HG03558 (cell line): ENCODE data around the gene GAS7.

Source experiments
- ATAC-seq: cut with Tn5 transposase; IDR thresholded peaks from one replicate; pipeline ENCODE4 v1.9.1; 2021; ENCODE audit warnings: moderate number of reproducible peaks; ENCODE audit not compliant: unreplicated experiment; ENCODE audit errors: extremely low read depth

Gene GAS7

DNA sequence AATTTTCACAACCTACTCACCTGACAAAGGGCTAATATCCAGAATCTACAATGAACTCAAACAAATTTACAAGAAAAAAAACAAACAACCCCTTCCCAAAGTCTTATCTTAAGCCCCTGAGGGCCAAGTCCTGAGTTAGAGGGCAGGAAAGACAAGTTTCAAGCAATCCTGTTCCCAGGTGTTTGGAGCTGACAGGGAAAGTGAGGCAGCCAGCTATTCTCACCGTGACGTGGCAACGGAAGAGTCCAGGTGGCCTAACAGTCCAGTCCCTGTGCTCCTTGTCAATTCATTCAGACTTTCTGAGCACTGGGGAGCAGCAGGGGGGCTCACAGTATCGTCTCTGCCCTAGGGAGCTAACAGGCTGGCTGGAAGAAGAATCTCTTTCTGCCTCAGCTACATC, 203.6 kb downstream of the GAS7 start:
- no peak for ATAC-seq

DNA sequence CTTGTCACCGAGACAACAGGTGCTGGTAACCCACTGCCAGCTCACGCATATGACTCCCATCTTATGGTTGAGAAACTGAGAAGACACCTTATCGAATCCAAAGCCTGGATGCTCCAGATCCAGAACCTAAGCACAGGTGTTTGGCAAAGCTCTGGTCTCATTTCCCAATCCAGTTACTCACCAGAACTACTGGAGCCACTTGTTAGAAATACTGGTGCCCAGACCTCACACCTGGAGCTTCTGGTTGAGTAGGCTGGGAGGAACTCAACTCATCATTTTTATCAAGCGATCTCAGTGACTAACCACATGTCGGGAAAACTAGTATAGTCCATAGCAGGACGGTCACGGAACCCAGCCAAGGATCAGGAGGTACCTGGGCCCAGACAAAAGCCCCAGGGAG, 206.6 kb downstream of the GAS7 start:
- ATAC-seq: no peak

DNA sequence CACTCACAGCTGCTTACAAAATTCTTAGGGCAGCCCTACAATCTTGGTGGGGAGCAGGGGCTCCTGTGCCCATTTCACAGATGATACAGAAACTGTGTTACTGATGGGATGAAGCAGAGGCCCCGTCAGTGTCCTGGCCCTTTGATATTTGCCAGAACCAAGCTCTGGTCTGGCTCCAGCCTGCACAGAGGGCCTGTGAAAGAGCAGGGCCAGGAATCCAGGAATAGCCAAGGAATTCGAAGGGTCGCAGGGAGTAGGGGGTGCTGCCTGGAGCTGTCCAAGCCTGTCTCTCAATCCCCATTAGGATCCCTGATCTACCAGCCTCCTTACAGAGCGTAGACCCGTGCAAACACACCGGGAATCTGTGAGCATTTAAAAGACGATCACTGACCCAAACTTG, 207.1 kb downstream of the GAS7 start:
- ATAC-seq: no peak

DNA sequence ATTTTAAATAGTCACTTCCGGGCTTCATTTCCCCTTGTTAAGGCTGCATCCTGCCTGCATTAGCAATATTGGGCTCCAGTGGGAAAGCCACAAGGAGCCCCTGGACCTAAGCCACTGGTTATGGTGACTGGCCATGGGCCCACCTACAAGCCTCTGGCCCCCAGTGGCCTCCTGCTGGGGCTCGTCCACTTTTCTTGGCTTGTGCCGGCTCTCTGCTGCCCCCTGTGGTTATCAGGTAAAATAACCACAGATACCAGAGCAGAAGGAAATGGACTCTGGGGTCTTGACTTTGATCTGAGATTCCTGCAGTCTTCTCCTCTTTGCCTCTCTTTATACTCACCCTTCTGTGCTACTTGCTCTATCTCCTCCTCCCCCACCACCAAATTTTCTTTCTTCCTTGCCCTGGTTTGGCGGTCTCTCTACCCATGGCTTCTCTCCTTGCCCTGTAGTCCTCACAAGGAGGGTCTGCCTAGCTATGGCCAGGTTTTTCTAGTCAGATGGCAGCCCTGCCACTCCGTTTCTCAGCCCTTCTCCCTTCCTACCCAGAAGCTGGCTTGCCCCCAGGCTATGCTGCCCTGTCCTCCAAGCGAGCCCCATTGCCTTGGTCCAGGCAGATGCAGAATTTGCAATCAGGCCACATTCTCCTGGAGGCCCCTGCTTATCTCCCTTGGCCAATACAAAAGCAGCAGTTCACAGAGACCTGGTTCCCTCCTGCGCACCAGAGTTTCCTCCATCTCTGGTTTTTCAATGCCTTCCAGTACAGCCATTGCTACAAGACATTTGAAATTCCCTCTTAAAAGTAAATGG, 210.4 kb downstream of the GAS7 start:
- ATAC-seq: no peak

DNA sequence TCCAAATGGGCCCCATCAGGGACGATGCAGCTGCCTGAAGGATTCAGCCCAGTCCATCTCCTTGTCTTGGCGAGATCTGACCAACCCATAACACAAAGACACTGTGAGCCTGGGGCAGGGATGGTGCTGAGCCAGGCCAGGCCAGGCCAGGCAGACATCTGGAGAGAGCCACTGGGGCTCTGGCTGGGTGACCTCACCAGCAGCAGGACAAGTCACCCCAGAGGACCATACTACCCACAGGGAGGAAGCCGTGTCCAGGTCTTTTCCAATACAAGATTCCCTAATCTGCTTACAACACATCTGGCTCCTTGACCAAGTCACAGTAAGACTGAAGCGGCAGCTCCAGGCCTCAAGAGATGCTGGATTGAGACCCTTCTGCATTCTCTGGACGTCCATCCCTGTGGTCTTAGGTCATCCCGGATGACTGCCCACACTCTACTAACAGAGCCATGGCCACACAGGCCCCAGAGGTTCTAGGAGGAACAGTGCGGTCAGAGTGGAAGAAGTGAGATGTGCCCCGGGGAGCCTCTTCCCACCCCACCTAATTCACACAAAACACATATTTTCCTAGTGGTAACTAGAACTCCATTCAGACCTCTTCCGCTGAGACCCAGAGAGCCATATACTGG, 211.5 kb downstream of the GAS7 start:
- ATAC-seq: no peak

DNA sequence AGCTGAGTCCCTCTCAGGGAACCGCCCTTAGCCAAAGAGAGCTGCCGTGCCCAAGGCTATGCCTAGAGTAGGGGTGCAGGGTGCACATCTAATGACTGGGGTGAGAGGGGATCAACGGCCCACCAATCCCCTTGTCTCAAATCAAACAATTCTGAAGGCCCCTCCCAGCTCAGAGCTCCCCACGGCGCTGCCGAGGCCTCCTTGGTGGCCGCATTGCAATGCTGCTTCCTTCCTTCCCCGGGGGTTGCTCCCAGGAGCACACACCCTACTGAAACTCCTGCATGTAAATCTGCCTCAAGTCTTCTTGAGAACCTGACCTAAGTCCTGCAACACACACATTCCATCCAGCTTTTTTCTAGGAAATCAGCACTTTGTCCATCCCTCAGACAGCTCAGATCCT, 212.8 kb downstream of the GAS7 start:
- no peak for ATAC-seq

DNA sequence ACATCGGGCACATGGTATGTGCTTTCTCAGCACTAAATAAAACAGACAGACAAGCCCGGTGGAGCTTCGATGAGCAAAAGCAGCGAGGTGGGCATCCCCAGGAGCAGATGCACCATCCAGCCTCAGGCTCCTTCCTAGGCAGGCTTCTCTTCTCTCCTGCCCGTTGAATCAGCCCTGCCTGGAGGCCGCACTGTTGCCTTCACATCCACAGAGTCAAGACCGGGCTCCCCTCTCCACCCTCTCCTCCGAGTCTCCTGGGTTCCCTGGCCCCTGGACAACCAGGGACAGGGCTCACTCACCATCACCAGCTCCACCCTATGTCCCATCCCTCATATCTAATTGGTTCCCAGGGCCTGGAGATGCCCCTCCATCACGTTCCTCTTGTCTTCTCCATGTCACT, 213.6 kb downstream of the GAS7 start:
- ATAC-seq: no peak

DNA sequence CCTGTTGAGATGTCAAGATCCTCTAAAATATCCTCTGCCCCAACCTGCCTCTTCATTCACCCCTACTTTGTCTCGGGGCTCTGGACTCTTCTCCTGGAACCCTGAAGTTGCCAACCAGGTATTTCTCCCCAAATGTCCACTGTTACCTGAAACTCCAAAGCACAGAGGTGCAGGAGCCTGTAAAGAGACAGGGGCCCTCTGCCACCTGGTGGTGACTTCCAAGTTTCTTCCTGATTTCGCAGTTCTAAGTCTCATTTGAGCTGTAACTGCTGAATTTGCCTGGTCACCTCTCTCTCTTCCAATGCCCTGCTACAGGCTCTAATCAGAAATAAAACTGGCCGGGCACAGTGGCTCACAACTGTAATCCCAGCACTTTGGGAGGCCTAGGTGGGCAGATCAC, 216.2 kb downstream of the GAS7 start:
- no peak for ATAC-seq

DNA sequence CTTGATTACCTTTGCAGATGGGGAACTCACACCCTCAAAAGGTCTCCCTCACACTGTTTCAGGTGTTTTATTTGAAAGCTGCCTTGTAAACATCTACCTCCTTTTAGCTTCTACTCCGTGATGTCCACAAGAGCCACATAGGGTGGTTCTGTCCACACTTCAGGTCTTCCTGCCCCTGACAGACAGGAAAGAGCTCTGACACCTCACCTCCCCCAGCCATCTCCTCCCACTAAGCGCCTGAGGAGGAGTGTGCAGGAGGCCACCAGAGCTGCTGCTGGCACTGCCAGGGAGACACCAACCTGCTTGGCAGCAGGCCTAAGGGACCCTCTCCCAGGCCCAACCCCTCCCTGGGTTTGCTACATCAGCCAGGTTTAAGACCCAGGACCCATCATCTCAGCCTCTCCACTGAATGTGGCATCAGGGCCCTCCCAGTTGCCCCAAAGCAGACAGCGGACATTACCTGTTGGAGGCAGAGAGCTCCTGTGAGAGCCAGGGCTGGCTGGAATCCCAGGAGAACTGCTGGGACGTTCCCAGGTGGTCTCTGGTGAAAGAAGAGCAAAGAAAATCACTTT, 217.0 kb downstream of the GAS7 start:
- no peak for ATAC-seq

DNA sequence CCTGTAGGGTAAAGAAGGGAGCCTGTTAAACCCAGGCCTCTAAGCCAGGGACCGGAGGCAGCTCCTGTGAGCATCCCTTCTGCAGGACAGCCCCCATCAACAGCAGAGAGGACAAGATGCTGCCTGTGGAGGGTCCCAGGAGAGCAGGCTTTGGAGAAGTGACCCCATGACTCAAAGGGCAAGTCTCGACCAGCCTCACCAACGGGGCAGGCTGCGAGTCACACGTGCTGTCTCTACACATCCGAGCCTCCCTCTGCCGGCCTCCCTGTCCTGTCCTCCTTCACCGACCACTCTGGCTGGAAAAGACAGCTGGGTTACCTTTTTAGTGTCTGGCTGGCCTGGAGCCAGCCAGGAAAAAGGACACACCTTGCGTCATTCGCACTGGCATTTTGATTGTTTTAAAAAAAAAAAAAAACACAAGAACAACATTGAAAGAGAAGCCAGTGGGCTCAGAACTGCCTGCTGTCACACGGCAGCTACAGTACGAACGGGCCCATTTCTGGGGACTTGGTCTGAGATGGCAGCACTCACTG, 218.9 kb downstream of the GAS7 start:
- ATAC-seq: no peak

DNA sequence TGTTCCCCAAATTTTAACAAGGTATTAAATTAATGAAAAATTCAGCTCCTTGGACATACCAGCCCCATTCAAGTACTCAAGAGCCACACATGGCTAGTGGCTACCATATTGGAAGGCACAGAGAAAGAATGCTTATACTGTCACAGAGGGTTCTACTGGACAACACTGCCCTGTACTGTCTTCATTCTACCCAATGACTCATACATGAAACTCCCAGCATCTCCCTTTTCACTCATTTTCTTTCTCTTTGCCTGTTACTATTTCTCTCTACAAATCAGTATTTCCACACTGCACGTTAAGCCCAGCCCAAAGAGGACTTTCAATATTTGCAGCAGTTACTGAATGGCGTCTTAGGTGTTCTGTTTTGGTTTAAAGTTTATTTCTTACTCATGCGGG, 221.2 kb downstream of the GAS7 start:
- ATAC-seq: no peak

DNA sequence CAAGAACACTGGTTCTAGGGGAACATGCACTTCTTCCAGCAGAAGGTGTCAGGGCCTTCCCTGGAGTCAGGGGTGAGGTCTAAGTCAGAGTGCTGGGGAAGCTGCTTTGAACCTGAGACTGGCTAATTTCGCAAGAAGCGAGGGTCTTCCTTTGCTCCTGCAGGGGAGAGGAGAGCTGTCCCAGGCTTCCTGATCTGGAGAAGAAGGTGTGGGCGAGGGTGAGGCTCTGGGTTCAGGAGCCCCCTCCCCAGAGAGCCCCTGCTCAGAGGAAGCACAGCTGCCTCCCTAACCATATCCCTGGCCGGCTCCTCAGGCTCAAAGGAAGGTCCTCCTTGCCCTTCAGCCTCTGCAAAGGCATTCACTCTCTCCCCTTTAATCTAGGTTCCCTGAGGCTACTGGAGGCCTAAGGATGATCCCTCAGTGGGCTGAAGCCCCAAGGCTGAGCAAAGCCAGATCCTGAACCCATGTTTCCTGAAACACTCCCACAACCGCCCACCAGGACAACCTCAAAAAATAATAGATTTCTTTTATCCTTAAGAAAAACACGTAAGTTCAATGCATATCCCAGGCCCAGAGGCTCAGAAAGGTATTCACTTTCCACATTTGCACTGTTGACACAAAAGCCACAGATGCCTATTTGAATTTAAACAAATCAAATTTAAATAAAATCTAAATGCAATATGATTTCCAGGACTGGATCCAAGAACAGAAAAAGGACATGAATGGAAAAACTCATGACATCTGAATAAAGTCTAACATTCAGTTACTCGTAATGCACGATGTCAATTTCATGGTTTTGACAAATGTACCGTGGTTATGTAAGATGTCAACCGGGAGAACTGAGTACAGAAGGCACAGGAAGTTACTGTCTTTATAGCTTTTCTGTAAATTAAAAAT, 221.9 kb downstream of the GAS7 start:
- no peak for ATAC-seq

DNA sequence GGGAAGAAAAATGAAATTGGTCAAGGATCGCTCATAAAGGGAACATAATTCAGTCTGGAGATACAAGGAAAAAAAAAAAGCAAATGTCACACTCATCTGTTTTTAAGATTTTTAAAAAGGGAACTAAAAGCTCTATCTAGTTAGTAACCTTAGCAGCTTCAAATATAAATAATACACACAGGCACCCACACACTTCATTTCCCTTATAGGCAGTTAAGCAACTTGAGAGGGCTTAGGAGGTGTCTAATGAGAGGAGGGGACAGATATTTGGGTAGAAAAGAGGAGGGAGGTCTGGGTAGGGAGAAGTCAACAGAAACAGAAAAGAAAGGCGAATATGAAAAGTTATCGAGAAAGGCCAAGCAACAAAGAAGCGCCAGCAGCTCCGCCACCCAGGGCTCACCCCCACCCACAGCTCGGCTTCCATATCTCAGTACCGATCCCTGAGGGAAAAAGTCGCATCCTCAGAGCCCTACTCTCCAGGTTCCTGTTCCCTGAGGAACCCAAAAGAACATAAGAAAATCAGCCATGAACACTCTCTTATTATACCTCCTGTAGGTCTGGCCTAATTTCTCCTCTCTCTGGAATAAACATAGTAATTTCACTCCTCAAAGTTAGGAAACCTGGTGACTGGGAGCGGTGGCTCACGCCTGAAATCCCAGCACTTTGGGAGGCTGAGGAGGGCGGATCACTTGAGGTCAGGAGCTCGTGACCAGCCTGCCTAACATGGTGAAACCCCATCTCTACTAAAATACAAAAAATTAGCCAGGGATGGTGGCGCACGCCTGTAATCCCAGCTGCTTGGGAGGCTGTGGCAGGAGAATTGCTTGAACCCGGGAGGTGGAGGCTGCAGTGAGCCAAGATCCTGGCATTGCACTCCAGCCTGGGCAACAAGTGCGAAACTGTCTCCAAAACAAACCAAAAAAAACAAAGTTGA, 223.7 kb downstream of the GAS7 start:
- ATAC-seq: no peak

DNA sequence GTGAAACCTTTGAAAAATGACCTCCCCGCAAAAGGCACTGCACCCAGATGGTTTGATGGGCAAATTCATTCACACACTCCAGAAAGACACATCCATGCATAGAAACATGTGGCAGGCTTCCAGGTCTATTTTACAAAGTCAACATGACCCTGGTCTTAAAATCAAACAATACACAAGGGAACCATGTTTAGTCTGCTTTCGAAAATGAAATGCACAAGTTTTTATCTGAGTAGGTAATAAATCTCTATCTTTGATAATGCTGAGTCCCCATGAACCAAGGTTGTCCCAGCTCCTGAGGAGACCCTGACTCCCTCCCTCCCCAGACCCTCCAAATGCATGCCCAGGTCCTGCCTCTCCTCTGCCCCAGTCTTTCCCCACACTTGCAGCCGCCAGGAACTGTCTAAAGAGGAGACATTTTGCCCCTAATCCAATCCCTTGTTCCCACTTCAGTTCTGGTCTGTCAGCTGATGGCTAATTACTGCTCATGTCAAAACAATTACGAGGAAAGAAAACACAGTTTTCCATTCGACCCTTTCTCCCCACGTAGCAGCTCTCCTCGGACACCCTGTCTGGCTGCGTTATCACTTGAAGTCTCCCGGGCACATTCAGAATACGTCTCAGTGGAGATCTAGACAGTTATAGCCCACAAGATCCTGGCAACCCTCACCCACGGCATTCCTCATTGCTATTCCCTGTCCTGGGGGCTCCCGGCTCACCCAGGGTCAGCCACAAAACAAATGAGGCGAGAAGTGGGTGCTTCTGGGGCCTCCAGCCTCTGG, 224.5 kb downstream of the GAS7 start:
- no peak for ATAC-seq

DNA sequence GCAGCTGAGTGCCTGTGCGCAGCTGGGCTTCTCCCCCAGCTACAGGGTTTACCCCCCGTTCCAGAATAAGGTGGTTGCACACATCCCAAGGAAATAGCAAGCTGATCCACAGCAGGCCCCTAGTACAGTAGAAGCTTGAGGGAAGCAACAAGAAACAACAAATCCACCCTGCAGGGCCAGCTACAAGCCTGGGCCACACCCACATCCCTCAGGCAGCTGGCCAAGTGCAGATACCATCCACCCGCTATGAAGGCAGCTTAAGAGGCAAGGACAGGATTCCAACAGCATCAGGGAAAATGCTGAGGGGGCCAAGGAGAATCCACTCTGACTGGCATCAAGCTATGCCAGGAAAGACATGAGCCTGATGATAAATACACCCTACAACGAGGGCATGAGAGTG, 226.4 kb downstream of the GAS7 start:
- no peak for ATAC-seq

DNA sequence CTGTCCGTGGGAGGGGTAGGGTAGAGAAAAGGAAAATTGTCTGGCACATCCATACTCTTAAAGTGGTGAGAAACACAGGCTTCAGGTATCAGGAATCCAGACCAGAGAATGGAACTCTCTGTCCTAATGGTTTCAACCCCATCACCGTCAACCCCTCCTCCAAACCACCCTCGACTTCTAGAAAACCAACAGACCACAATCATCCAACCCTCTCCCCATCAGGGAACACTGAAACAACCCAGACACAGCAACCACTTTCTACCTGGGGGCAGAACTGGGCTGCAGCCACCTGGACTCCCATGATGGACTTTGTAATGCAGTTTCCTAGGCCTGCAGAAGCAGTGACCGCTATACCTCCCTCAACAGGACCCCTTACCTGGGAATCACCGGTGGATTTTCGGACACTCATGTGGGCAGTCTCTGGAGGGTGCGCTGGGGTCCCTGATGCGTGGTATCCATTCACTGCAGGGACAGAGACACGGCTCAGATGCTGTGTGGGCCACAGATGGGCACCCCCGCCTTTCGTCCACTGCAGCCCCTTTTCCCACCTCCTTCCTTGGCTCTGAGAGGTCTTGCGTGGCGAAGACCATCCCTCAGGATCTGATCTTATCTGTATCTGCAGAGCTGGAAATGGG, 229.0 kb downstream of the GAS7 start:
- no peak for ATAC-seq

DNA sequence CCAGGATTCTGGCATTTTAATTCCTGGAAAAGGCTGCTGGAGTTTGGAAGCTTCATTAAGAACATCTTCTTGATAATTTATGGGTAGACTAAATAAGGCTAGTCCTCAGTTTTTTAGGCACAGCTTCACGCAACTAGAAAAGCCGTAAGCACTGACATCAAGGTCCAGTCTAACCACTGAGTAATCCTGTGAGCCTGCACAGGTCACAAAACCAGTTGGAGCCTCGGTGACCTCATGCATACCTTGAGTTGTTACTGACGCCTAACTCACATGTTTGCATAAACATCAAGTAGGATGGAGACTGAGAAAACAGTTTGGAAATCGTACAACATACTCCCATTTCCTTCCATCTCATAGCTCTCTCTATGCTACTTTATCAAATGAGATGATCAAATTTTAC, 229.5 kb downstream of the GAS7 start:
- ATAC-seq: no peak

DNA sequence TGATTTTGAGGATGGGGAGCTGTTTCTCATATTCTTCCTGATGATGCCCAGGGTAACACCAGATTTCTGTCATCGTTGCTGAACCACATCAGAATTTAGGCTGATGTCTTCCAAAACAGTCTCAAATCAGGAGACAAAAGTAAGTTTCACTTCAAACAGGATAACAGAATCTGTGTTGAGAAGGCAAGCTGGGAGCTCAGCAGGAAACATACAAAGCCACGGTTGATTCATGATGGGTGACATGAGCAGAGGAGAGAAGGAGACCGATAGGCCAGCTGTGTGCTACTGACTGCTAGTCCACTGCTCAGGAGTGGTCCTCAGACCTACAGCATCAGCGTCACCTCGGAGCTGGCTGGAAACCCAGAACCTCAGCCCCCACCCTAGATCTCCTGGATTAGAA, 230.4 kb downstream of the GAS7 start:
- ATAC-seq: no peak
